GM12878 (cell line): ENCODE measurements around the gene FRMD5.

ENCODE experiments used
- BHLHE40 ChIP-seq, 2 experiments: fragments of 450-650 bp in 1 of 2; IDR thresholded peaks; 2 replicates each; pipeline ENCODE4 v1.6.1; 2011 to 2017; ENCODE audit warnings: low read depth in 2 of 2, borderline replicate concordance in 1 of 2, improper control_type of control experiment in 1 of 2, low read length in 1 of 2, mild to moderate bottlenecking in 1 of 2
- CEBPZ ChIP-seq: fragments of 150-350 bp; IDR thresholded peaks from 2 replicates; pipeline ENCODE4 v1.6.1; 2016; ENCODE audit warnings: low read depth, low read length
- DPF2 ChIP-seq: fragments of 450-650 bp; IDR thresholded peaks from 2 replicates; pipeline ENCODE4 v1.6.1; 2017; ENCODE audit warnings: mild to moderate bottlenecking
- EP300 ChIP-seq, 2 experiments: fragments of 150-350 bp in 1 of 2; IDR thresholded peaks; 2 replicates each; pipeline ENCODE4 v1.6.1; 2011 to 2012; ENCODE audit warnings: low read depth in 2 of 2, low read length in 2 of 2, borderline replicate concordance in 1 of 2, improper control_type of control experiment in 1 of 2, inconsistent platforms in 1 of 2; ENCODE audit not compliant: control insufficient read depth in 1 of 2
- ETV6 ChIP-seq, 2 experiments: fragments of 450-650 bp in 1 of 2; IDR thresholded peaks in 1 of 2; conservative IDR thresholded peaks in 1 of 2; 2 replicates each; pipeline ENCODE4 v1.6.1; 2014; ENCODE audit warnings: antibody characterized with exemption in 1 of 2, borderline replicate concordance in 1 of 2, low read depth in 1 of 2, mild to moderate bottlenecking in 1 of 2, moderate library complexity in 1 of 2
- KAT2A ChIP-seq: conservative IDR thresholded peaks from 2 replicates; pipeline ENCODE4 v1.6.1; 2011; ENCODE audit warnings: low read depth, low read length; ENCODE audit not compliant: control insufficient read depth
- MLLT1 ChIP-seq: fragments of 450-650 bp; IDR thresholded peaks from 2 replicates; pipeline ENCODE4 v1.6.1; 2016; ENCODE audit warnings: mild to moderate bottlenecking
- PAX8 ChIP-seq: fragments of 450-650 bp; IDR thresholded peaks from 2 replicates; pipeline ENCODE4 v1.6.1; 2017; ENCODE audit warnings: mild to moderate bottlenecking, moderate library complexity
- POLR2A ChIP-seq: IDR thresholded peaks from 2 replicates; pipeline ENCODE4 v1.6.1; 2011; ENCODE audit warnings: low read depth, mild to moderate bottlenecking, low read length
- POLR2AphosphoS5 ChIP-seq: IDR thresholded peaks from 2 replicates; pipeline ENCODE4 v1.6.1; 2011; ENCODE audit warnings: mild to moderate bottlenecking, low read length, inconsistent platforms
- SIN3A ChIP-seq: IDR thresholded peaks from 2 replicates; pipeline ENCODE4 v1.6.1; 2012; ENCODE audit warnings: low read depth, low read length, improper control_type of control experiment
- YY1 ChIP-seq: IDR thresholded peaks from 2 replicates; pipeline ENCODE4 v1.6.1; 2011; ENCODE audit warnings: low read depth, mild to moderate bottlenecking, low read length
- TF ChIP-seq, protein P1 (sequence below): IDR thresholded peaks from 2 replicates; pipeline ENCODE4 v1.6.1; 2011; ENCODE audit warnings: low read depth, mild to moderate bottlenecking, low read length, moderate library complexity, borderline replicate concordance; ENCODE audit errors: extremely low read depth
- TF ChIP-seq, protein P2 (sequence below), 3 experiments: IDR thresholded peaks in 2 of 3; conservative IDR thresholded peaks in 1 of 3; 2 replicates each; pipeline ENCODE4 v1.5.1; 2011; ENCODE audit warnings: low read depth in 3 of 3, low read length in 3 of 3, mild to moderate bottlenecking in 3 of 3, control low read depth in 2 of 3, moderate library complexity in 2 of 3, inconsistent platforms in 1 of 3, mixed read lengths in 1 of 3; ENCODE audit not compliant: control insufficient read depth in 2 of 3, insufficient read depth in 1 of 3; ENCODE audit errors: extremely low read depth in 1 of 3

DNA sequence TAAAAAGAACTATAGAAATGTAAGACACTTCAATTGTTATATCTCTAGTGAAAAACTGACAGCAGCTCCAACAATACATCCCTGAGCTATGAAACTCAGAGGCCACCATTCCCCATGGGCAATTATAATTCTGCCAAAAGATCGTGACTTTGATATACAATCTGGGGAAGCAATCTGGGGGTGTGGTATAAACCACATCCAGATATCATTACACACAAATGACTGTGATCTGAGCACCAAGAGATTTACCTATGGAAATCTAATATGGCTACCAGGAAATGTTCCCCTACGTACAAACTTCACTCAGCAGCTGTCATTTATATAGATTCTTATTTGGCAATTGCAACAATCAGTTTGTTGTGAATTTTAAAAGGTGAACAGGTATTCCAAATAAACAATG, 110.3 kb downstream of the FRMD5 start:
- TF ChIP-seq KAT2A (no peak), POLR2A (no peak), MLLT1 (no peak), YY1 (no peak), EP300 (IDR thresholded peaks at IDR 0.05; ENCODE audit: borderline replicate concordance in 1 of 2, control insufficient read depth in 1 of 2, low read depth in 2 of 2, low read length in 2 of 2) (no peak), ETV6 (conservative IDR thresholded peaks at IDR 0.05 in 1 of 2, IDR thresholded peaks at IDR 0.05 in 1 of 2; ENCODE audit: borderline replicate concordance in 1 of 2, low read depth in 1 of 2) (no peak), CEBPZ (no peak), SIN3A (no peak), DPF2 (no peak), POLR2AphosphoS5 (no peak), BHLHE40 (IDR thresholded peaks at IDR 0.05; ENCODE audit: borderline replicate concordance in 1 of 2, low read depth in 2 of 2, low read length in 1 of 2) (no peak), PAX8 (no peak)
- TF ChIP-seq, protein P1, sequence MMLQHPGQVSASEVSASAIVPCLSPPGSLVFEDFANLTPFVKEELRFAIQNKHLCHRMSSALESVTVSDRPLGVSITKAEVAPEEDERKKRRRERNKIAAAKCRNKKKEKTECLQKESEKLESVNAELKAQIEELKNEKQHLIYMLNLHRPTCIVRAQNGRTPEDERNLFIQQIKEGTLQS: no peak
- TF ChIP-seq, protein P2, sequence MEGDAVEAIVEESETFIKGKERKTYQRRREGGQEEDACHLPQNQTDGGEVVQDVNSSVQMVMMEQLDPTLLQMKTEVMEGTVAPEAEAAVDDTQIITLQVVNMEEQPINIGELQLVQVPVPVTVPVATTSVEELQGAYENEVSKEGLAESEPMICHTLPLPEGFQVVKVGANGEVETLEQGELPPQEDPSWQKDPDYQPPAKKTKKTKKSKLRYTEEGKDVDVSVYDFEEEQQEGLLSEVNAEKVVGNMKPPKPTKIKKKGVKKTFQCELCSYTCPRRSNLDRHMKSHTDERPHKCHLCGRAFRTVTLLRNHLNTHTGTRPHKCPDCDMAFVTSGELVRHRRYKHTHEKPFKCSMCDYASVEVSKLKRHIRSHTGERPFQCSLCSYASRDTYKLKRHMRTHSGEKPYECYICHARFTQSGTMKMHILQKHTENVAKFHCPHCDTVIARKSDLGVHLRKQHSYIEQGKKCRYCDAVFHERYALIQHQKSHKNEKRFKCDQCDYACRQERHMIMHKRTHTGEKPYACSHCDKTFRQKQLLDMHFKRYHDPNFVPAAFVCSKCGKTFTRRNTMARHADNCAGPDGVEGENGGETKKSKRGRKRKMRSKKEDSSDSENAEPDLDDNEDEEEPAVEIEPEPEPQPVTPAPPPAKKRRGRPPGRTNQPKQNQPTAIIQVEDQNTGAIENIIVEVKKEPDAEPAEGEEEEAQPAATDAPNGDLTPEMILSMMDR (IDR thresholded peaks at IDR 0.05 in 2 of 3, conservative IDR thresholded peaks at IDR 0.05 in 1 of 3; ENCODE audit: control insufficient read depth in 2 of 3, extremely low read depth in 1 of 3, insufficient read depth in 1 of 3, low read depth in 3 of 3, low read length in 3 of 3): no peak
